GM19023 (cell line): Measurements from ENCODE around the gene ADAMTS12.
"Not testable (repeated sequence)": the region's sequence is repeated elsewhere in the genome, so short reads cannot be mapped to it uniquely, and the experiment has no call there.

Experiments
- ATAC-seq: cut with Tn5 transposase; IDR thresholded peaks from one replicate; pipeline ENCODE4 v1.9.1; 2021; ENCODE audit warnings: mild to moderate bottlenecking, moderate library complexity; ENCODE audit not compliant: unreplicated experiment

The ADAMTS12 gene

GRCh38 chr5:33891788-33892619 is at the start of gene ADAMTS12:
Gene ADAMTS12, minus strand, starts transcription at chr5:33891990. Its CDS starts 134 bp downstream, at chr5:33891856.
- ATAC-seq, result peak; percentile 40

DNA sequence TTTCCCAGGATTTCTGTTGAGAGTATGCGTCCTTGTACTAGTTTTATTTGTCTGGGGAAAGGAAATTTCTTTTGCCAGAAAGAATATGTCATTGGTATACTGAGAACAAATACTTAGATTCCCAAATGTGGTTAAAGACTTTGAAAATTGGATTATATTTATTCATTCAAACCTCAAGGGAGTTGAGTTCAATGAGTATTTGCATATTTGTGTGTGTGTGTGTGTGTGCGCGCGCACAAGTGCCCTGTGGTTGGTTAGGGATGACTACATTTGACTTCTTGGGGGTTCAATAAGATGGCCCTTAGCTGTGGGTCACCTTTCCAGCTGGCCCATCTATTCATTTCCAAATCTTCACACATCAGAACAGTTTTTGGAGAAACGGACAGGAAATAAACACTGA is 49.3 kb upstream of the ADAMTS12 start:
- no peak for ATAC-seq

DNA sequence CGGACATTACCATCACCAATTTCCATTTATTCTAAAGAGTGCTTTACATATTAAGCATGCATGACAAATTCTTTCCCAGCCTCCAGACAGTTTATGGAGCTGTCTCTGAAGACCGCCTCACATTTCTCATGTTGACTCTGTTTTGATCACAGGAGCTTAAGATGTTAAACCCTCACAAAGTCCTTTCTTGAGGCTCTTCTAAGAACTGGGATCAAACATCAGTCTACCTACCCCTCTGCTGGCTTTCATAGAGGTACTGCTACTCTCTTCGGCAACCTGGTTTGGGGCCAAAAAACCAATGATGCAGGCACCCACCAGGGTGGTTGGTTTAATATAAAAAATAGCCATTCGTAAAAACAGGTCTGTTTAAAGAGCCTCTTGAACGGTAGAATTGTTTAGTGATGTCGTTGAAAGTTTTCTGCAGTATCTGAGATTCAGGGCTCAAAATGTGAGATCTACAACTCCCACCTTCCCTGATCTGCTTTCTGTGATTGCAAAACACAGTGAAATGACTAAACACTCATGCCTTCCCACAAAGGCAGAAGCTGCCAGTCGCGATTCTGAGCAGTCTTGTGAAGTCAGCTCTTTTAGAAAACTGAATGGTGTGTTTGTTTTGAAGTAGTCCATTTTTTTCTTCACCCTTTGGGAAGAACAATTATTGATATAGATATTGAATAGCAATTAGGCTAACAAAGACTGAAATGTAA is 47.9 kb upstream of the ADAMTS12 start:
- no peak for ATAC-seq

GRCh38 chr5:33938881-33939280 is 47.1 kb upstream of the ADAMTS12 start:
- no peak for ATAC-seq

DNA sequence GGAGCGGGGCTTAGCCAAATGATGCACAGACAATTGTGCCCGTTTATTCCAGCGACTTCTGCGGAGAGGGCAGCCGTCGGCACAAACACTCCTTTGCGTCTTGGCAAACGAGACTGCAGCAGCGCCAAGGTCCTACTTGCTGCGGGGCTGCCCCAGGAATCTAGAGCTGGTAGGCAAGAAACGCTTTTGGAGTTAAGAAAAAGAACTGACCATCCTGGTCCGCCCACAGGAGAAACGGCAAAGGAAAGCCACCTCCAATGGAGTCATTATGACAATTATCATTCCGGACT is 46.7 kb upstream of the ADAMTS12 start:
- no peak for ATAC-seq

- no peak for ATAC-seq
Measured at GRCh38 chr5:33937707-33938506, 46.1 kb upstream of the ADAMTS12 start.

- no peak for ATAC-seq
Measured at GRCh38 chr5:33937017-33937706, 45.4 kb upstream of the ADAMTS12 start.

- ATAC-seq, result no peak
Measured at GRCh38 chr5:33936381-33937016, 44.7 kb upstream of the ADAMTS12 start, which contains the start of gene RXFP3. Gene RXFP3, plus strand, starts transcription at chr5:33936386. Its CDS starts 355 bp downstream, at chr5:33936741.

GRCh38 chr5:33936004-33936380 is 44.2 kb upstream of the ADAMTS12 start:
- no peak for ATAC-seq

DNA sequence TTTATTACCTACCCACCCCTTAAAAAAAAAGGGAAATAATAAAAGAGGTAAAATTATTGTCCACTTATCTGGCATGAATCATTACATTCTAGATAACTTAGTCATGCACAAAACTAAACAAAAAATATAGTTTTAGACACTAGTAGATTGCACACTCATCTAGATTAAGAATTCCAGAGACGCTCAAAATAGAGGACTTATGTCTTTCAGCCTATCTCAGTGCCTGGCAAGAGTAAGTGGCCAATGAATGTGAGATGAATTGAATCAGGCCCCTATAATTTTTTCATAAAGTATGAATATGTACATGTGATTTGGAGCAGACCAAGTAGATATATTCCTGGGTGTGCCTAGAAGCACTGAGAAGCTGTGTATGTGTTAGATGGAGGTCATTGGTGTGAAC is 42.4 kb upstream of the ADAMTS12 start:
- ATAC-seq, result peak; percentile 24

DNA sequence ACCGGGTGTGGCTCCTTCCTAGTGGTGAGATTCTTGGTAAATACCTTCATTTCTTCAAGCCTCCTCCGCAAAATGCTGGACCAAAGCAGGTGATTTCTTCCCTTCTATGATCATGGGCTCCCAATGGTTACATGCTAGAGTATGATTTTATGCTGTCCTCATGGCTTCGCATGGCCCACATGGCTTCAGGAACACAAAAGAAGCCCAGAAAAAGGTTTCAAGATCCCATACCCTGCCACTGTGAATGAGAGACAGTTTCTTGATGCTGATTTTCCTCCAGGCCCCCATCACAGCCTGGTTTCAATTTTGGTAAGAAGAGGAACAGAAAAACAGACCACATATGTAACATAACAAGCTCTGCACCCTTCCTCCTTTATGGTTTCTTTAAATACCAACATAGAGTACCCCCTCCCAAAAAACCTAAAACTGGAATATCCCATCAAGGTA is 42.0 kb upstream of the ADAMTS12 start:
- ATAC-seq, result peak; percentile 79

DNA sequence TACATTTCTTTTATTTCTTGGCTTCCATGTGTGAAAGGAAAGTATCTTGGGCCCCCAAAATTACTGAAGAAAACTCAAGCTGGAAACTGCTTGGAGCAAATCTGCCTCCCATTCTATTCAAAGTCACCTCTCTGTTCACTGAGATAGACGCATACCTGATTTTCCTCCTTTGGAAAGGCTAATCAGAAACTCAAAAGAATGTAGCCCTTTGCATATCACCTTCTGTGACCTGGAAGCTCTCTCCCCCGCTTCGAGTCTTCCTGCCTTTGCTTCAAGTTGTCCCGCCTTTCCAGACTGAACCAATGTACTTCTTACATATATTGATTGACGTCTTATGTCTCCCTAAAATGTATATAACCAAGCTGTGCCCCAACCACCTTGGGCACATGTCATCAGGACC is 39.3 kb upstream of the ADAMTS12 start:
- ATAC-seq, result no peak

DNA sequence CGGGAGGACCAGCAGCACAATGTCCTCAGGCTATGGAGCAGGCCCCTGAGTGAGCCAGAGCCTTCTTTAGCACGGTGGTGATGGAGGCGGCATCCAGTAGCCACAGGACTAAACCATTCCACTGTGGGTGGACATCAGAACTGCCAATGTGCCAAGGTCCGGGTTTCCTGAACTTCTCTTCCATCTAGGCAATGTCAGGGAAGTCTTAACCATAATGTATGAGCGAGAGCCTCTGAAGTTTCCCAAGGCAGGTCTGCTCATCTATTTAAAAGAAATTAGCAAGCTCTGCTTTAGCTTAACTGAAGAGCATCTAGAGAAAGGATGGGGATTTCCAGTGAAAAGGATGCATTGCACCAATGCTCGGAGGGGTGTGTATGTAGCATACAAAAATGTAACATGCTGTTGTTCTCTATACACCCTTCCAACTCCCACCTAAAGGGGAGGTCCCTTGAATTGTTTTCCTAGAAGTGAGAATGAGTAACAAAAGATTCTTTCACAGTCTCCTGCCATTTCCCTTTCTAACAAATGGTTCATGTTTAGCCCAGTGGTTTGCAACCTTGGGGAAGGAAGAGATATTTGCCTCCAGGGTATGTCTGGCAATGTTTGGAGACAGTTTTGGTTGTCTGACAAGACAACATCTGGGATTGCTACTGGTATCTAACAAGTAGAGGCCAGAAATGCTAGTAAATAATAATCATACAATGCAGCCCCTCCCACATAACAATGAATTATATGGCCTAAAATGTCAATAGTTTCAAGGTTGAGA is 38.3 kb upstream of the ADAMTS12 start:
- no peak for ATAC-seq

GRCh38 chr5:33928283-33928682 is 36.5 kb upstream of the ADAMTS12 start:
- no peak for ATAC-seq

- no peak for ATAC-seq
Measured at GRCh38 chr5:33927685-33928084, 35.9 kb upstream of the ADAMTS12 start.

DNA sequence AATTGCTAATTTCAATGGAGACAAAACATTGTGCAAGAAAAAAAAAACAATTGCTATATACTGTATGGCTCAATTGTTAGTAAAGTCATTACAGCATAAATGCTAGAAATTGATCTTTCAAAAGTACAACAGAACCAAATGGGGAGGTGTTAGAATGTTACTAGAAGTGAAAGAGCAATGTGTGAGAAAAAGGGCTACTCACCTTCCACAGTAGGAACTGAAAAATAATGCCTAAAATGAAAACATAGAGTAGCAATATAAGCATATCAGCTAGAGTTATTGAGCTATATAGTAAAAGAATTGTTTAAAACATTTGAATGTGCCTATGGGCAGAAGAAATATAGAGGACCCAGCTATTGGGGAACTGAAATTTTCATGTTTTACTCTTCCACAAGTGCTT is 33.5 kb upstream of the ADAMTS12 start:
- ATAC-seq, result no peak

DNA sequence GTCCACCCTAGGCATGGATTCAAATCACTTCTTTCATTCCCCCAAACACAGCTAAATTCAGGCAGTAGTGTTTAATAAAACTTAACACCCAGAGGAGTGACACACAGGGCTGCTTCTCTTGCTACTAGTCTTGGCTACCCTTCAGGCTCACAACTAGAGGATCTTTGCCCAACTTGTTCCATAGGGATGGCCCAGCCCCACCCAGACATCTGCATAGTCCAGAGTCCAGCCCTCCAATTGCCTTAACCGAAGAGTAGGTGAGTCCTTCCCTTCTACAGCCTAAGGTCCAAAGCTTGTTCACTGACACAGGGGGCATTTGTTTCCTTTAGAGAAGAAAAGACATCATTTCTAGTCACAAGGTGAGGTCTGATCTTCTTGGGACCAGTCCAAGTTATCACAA is 29.2 kb upstream of the ADAMTS12 start:
- no peak for ATAC-seq

GRCh38 chr5:33914844-33915243 is 23.1 kb upstream of the ADAMTS12 start:
- ATAC-seq, result not testable (repeated sequence)

GRCh38 chr5:33906248-33906647 is 14.5 kb upstream of the ADAMTS12 start:
- not testable (repeated sequence) for ATAC-seq

GRCh38 chr5:33905381-33905780 is 13.6 kb upstream of the ADAMTS12 start:
- ATAC-seq, result no peak
